Mesenchymal stem cell (in vitro differentiated cells and primary cell): ENCODE data around the gene PLA2G5.

Experiments used
- DNase-seq: peaks from one replicate; pipeline ENCODE4 v3.0.0-alpha.2; 2013
- H2AFZ ChIP-seq: one replicate; pipeline ENCODE4 v1.6.1; 2013; ENCODE audit warnings: low read depth, mild to moderate bottlenecking, control low read depth, inconsistent platforms, low read length, moderate library complexity
- H2AK5ac ChIP-seq: 2 replicates; pipeline ENCODE4 v1.6.1; 2013; ENCODE audit warnings: low read length, moderate library complexity, mild to moderate bottlenecking, inconsistent platforms; ENCODE audit not compliant: severe bottlenecking
- H2BK120ac ChIP-seq: one replicate; pipeline ENCODE4 v1.6.1; 2013; ENCODE audit warnings: low read depth, mild to moderate bottlenecking, inconsistent platforms, low read length, moderate library complexity
- H2BK12ac ChIP-seq, 2 experiments: one replicate each; pipeline ENCODE4 v1.6.1; 2013; ENCODE audit warnings: inconsistent platforms in 2 of 2, low read length in 2 of 2, mild to moderate bottlenecking in 2 of 2, moderate library complexity in 2 of 2, control low read depth in 1 of 2
- H2BK15ac ChIP-seq: one replicate; pipeline ENCODE4 v1.6.1; 2013; ENCODE audit warnings: mild to moderate bottlenecking, low read depth, inconsistent platforms; ENCODE audit not compliant: poor library complexity, severe bottlenecking
- H2BK5ac ChIP-seq: 2 replicates; pipeline ENCODE4 v1.6.1; 2013; ENCODE audit warnings: low read depth, mild to moderate bottlenecking, low read length, control low read depth, inconsistent platforms; ENCODE audit not compliant: poor library complexity, severe bottlenecking
- H3K14ac ChIP-seq, 2 experiments: one replicate each; pipeline ENCODE4 v1.6.1; 2013; ENCODE audit warnings: inconsistent platforms in 2 of 2, low read length in 2 of 2, control low read depth in 1 of 2, mild to moderate bottlenecking in 1 of 2, moderate library complexity in 1 of 2
- H3K18ac ChIP-seq, 2 experiments: one replicate each; pipeline ENCODE4 v1.6.1; 2013; ENCODE audit warnings: inconsistent platforms in 2 of 2, low read length in 2 of 2, control low read depth in 1 of 2, low read depth in 1 of 2, mild to moderate bottlenecking in 1 of 2
- H3K23ac ChIP-seq, 2 experiments: one replicate each; pipeline ENCODE4 v1.6.1; 2013; ENCODE audit warnings: inconsistent platforms in 2 of 2, low read length in 2 of 2, mild to moderate bottlenecking in 2 of 2, moderate library complexity in 2 of 2, control low read depth in 1 of 2
- H3K27ac ChIP-seq: 2 replicates; pipeline ENCODE4 v1.5.1; 2013; ENCODE audit warnings: mild to moderate bottlenecking, moderate library complexity, low read length, control low read depth, inconsistent platforms; ENCODE audit not compliant: poor library complexity, severe bottlenecking
- H3K27me3 ChIP-seq, 2 experiments: 2 replicates each; pipeline versions ENCODE4 v1.6.1 to v1.7.0; 2013; ENCODE audit warnings: low read length in 2 of 2, mild to moderate bottlenecking in 2 of 2, moderate library complexity in 2 of 2, control low read depth in 1 of 2, inconsistent platforms in 1 of 2; ENCODE audit not compliant: control insufficient read depth in 1 of 2, insufficient read depth in 1 of 2
- H3K36me3 ChIP-seq, 2 experiments: 2 replicates each; pipeline versions ENCODE4 v1.6.1 to v1.7.0; 2013; ENCODE audit warnings: low read length in 2 of 2, control low read depth in 1 of 2, inconsistent platforms in 1 of 2, low read depth in 1 of 2, mild to moderate bottlenecking in 1 of 2; ENCODE audit not compliant: insufficient read depth in 2 of 2, control insufficient read depth in 1 of 2
- H3K4ac ChIP-seq, 2 experiments: one replicate each; pipeline ENCODE4 v1.6.1; 2013; ENCODE audit warnings: inconsistent platforms in 2 of 2, low read length in 2 of 2, mild to moderate bottlenecking in 2 of 2, moderate library complexity in 2 of 2, control low read depth in 1 of 2, low read depth in 1 of 2
- H3K4me1 ChIP-seq: 2 replicates; pipeline ENCODE4 v1.6.1; 2013; ENCODE audit warnings: low read depth, low read length, control low read depth; ENCODE audit not compliant: control insufficient read depth, insufficient read depth
- H3K4me2 ChIP-seq: 2 replicates; pipeline ENCODE4 v1.6.1; 2013; ENCODE audit warnings: low read length, mild to moderate bottlenecking, inconsistent platforms; ENCODE audit not compliant: poor library complexity, severe bottlenecking
- H3K4me3 ChIP-seq, 2 experiments: 2 replicates each; pipeline versions ENCODE4 v1.5.1 to v1.7.0; 2013; ENCODE audit warnings: low read length in 2 of 2, mild to moderate bottlenecking in 2 of 2, control low read depth in 1 of 2, low read depth in 1 of 2; ENCODE audit not compliant: insufficient read depth in 1 of 2
- H3K79me1 ChIP-seq: replicated peaks from 2 replicates; pipeline ENCODE4 v1.6.1; 2013; ENCODE audit warnings: mild to moderate bottlenecking, control low read depth, low read length, inconsistent platforms; ENCODE audit not compliant: poor library complexity, severe bottlenecking
- H3K9ac ChIP-seq: 2 replicates; pipeline ENCODE4 v1.7.0; 2013; ENCODE audit warnings: mild to moderate bottlenecking, low read length, moderate library complexity
- H3K9me3 ChIP-seq: 2 replicates; pipeline ENCODE4 v1.7.0; 2013; ENCODE audit warnings: mild to moderate bottlenecking, low read length; ENCODE audit not compliant: control insufficient read depth
- H4K8ac ChIP-seq: one replicate; pipeline ENCODE4 v1.6.1; 2013; ENCODE audit warnings: inconsistent platforms, mild to moderate bottlenecking, low read length, moderate library complexity
- H4K91ac ChIP-seq: one replicate; pipeline ENCODE4 v1.6.1; 2013; ENCODE audit warnings: mild to moderate bottlenecking, low read length, inconsistent platforms
- WGBS: methylation state at CpG from one replicate; pipeline ENCODE4 v1.1.7; 2013; ENCODE audit warnings: mixed read lengths; 5-methylcytosine and 5-hydroxymethylcytosine counted together

The PLA2G5 gene

DNA sequence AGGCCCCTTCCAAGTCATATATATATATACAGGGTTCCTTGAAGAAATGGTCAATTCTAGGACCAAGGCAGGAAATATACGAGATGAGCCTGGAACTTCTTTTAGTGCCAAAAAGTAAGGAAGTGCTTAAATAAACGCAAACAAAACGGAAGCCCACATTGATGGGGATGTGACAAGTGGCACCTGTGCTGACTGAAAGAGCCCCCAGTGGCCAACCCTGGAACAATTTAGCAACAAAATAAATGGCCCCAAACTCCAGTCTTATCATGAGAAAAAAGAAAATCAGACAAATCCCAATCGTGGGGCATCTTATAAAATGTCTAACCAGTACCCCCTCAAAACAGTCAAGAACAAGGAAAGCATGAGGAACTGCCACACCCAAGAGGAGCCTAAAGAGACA, 17.7 kb downstream of the PLA2G5 start:
- H3K27ac ChIP-seq: no peak overlapping the region
- peaks cover 0 to 12% of the 10 kb centered on the region in 2 experiments for H3K36me3 ChIP-seq
- no peak for DNase-seq
- H3K14ac ChIP-seq: no peak overlapping the region
- H2AK5ac ChIP-seq: no peak overlapping the region
- no peak overlapping the region for H3K4me2 ChIP-seq
- no peaks in the 10 kb centered on the region for H3K4me1 ChIP-seq
- H4K8ac ChIP-seq: no peak overlapping the region
- H4K91ac ChIP-seq: no peak overlapping the region
- H3K27me3 ChIP-seq: peaks cover 0 to 4% of the 10 kb centered on the region in 2 experiments
- 83% methylated on average over 4 of the region's 4 CpGs for WGBS
- H3K23ac ChIP-seq: no peak overlapping the region
- H2BK15ac ChIP-seq: no peak overlapping the region
- no peak overlapping the region for H3K18ac ChIP-seq
- no peak overlapping the region for H2BK12ac ChIP-seq
- no peak overlapping the region for H3K4ac ChIP-seq
- no peak overlapping the region for H3K4me3 ChIP-seq
- no peaks in the 10 kb centered on the region for H3K79me1 ChIP-seq
- H2BK120ac ChIP-seq: no peak overlapping the region
- H3K9ac ChIP-seq: no peak overlapping the region
- no peak overlapping the region for H2BK5ac ChIP-seq
- H2AFZ ChIP-seq: no peak overlapping the region
- no peaks in the 10 kb centered on the region for H3K9me3 ChIP-seq

DNA sequence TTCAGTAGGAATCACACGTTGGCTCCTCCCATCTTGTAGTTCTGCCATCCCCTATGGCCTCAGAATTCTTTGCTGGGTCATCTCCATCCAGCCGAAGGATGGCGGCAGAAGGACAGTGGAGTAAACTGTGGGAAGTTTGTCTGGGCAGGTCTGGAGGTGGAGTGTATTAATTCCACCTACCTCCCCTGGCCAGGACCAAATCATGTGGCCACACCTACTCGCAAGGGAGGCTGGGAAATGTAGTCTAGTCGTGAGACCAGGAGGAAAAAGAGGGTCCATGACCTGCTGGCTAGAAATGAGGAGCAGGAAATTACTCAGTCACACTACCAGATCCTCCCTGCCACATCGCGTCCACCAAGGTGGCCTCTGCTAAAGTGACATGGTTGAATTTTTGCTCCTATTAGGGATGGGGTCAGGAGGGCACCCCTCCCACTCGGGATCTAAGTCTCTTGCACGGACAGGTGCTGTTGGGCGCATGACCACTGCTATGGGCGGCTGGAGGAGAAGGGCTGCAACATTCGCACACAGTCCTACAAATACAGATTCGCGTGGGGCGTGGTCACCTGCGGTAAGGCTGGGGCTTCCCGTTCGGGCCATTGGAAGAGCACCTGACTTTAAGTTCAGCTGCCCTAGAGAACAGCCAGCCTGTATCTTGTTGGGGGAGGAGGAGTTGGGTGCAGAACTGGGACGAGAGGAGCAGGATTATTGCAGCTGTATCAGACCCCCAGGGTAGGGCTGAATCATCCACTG, 19.5 kb downstream of the PLA2G5 start:
- H4K91ac ChIP-seq: no peak overlapping the region
- no peak overlapping the region for H4K8ac ChIP-seq
- H3K27me3 ChIP-seq: peaks cover 0 to 9% of the 10 kb centered on the region in 2 experiments
- H3K79me1 ChIP-seq: no peaks in the 10 kb centered on the region
- no peak overlapping the region for H3K18ac ChIP-seq
- DNase-seq: no peak
- no peak overlapping the region for H3K4ac ChIP-seq
- WGBS: 83% methylated on average over 17 of the region's 19 CpGs
- no peak overlapping the region for H3K23ac ChIP-seq
- no peak overlapping the region for H3K14ac ChIP-seq
- no peak overlapping the region for H3K4me2 ChIP-seq
- H3K27ac ChIP-seq: no peak overlapping the region
- no peak overlapping the region for H3K9ac ChIP-seq
- no peak overlapping the region for H2BK120ac ChIP-seq
- no peak overlapping the region for H2BK12ac ChIP-seq
- H3K9me3 ChIP-seq: no peaks in the 10 kb centered on the region
- H2AK5ac ChIP-seq: no peak overlapping the region
- no peaks in the 10 kb centered on the region for H3K4me1 ChIP-seq
- no peak overlapping the region for H3K4me3 ChIP-seq
- H2BK15ac ChIP-seq: no peak overlapping the region
- no peak overlapping the region for H2BK5ac ChIP-seq
- H3K36me3 ChIP-seq: peaks cover 0 to 12% of the 10 kb centered on the region in 2 experiments
- H2AFZ ChIP-seq: no peak overlapping the region

DNA sequence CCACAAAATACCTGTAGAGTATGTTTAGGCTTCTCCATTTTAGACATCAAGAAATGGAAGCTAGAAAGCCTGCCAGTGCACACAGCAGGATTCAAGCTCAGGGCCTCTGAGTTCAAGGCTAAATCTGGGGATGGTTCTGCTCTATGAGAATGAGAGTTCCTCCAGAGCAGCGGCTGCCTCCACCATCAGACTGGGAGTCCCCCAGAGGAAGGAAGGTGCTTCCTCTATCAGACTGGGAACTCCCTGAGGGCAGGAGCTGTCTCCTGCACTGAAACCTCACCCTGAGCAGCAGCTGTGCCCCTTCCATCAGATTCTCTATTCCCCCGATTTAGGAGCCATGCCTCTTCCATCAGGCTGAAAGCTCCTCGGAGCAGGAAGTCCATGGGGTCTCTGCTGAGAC, 20.1 kb downstream of the PLA2G5 start:
- Histone ChIP-seq H3K36me3 (peaks cover 0 to 8% of the 10 kb centered on the region in 2 experiments), H3K9ac (no peak overlapping the region), H3K4me2 (no peak overlapping the region), H4K8ac (no peak overlapping the region), H2BK12ac (no peak overlapping the region), H3K4ac (no peak overlapping the region), H3K27ac (no peak overlapping the region), H2BK120ac (no peak overlapping the region), H3K4me3 (no peak overlapping the region), H3K18ac (no peak overlapping the region), H3K14ac (no peak overlapping the region), H3K9me3 (no peaks in the 10 kb centered on the region), H2AFZ (no peak overlapping the region), H3K27me3 (peaks cover 0 to 9% of the 10 kb centered on the region in 2 experiments), H2BK5ac (no peak overlapping the region), H3K79me1 (no peaks in the 10 kb centered on the region), H2AK5ac (no peak overlapping the region), H2BK15ac (no peak overlapping the region), H4K91ac (no peak overlapping the region), H3K4me1 (no peaks in the 10 kb centered on the region), H3K23ac (no peak overlapping the region)
- DNase-seq: no peak
- 82% methylated on average over 3 of the region's 3 CpGs for WGBS

DNA sequence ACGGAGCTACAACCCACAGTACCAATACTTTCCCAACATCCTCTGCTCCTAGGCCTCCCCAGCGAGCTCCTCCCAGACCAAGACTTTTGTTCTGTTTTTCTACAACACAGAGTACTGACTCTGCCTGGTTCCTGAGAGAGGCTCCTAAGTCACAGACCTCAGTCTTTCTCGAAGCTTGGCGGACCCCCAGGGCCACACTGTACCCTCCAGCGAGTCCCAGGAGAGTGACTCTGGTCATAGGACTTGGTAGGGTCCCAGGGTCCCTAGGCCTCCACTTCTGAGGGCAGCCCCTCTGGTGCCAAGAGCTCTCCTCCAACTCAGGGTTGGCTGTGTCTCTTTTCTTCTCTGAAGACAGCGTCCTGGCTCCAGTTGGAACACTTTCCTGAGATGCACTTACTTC, 20.6 kb downstream of the PLA2G5 start:
- no peak for DNase-seq
- Histone ChIP-seq H3K23ac (no peak overlapping the region), H3K36me3 (peaks cover 0 to 8% of the 10 kb centered on the region in 2 experiments), H3K18ac (no peak overlapping the region), H3K14ac (no peak overlapping the region), H2BK120ac (no peak overlapping the region), H3K9me3 (no peaks in the 10 kb centered on the region), H2AK5ac (no peak overlapping the region), H3K27ac (no peak overlapping the region), H3K4me2 (no peak overlapping the region), H2BK15ac (no peak overlapping the region), H4K8ac (no peak overlapping the region), H3K4ac (no peak overlapping the region), H2BK5ac (no peak overlapping the region), H3K9ac (no peak overlapping the region), H3K27me3 (peaks cover 0 to 9% of the 10 kb centered on the region in 2 experiments), H3K79me1 (no peaks in the 10 kb centered on the region), H3K4me3 (no peak overlapping the region), H2BK12ac (no peak overlapping the region), H4K91ac (no peak overlapping the region), H3K4me1 (no peaks in the 10 kb centered on the region), H2AFZ (no peak overlapping the region)
- WGBS: 77% methylated on average over 6 of the region's 6 CpGs
